ENCODE results near the gene BHLHE41.

GRCh38 chr12:26157001-26157400 is 32.2 kb upstream of the BHLHE41 start:
- TF ChIP-seq CTCF (IDR thresholded peaks at IDR 0.05; ENCODE audit: low read depth, low read length, missing input control) (no peak), SP1 (IDR thresholded peaks at IDR 0.05) (no peak), HNF4G (IDR thresholded peaks at IDR 0.05) (no peak), ATF3 (IDR thresholded peaks at IDR 0.05) (no peak), TAF1 (conservative IDR thresholded peaks at IDR 0.05) (no peak), HNF4A (conservative IDR thresholded peaks at IDR 0.05) (no peak)

Measured in liver (tissue), 3 donors.